Liver (tissue), 9 donors: ENCODE results near the gene IGF2R. TPM values are rescaled to one million over a fixed set of nuclear protein-coding genes. Genes with fewer than 3 reads are reported as not detected.

Experiments
- DNase-seq: peaks from one replicate; pipeline ENCODE4 v3.0.0-alpha.2; 2017; ENCODE audit warnings: low spot score
- H3K27ac ChIP-seq, 2 donors: one replicate each; pipeline ENCODE4 v1.7.0; 2013; ENCODE audit warnings: inconsistent platforms in 2 of 2, low read length in 2 of 2, control low read depth in 1 of 2, low read depth in 1 of 2, mild to moderate bottlenecking in 1 of 2
- H3K27me3 ChIP-seq, 4 donors: one replicate each; pipeline versions ENCODE4 v1.6.1 to v1.7.0; 2013; ENCODE audit warnings: low read length in 3 of 4, inconsistent platforms in 1 of 4, mild to moderate bottlenecking in 1 of 4, moderate library complexity in 1 of 4; ENCODE audit not compliant: control insufficient read depth in 4 of 4, insufficient read depth in 4 of 4
- H3K36me3 ChIP-seq, 4 donors: one replicate each; pipeline versions ENCODE4 v1.6.1 to v1.7.0; 2013; ENCODE audit warnings: low read length in 3 of 4, mild to moderate bottlenecking in 3 of 4, low read depth in 1 of 4, moderate library complexity in 1 of 4; ENCODE audit not compliant: control insufficient read depth in 4 of 4, insufficient read depth in 3 of 4
- H3K4me1 ChIP-seq, 4 donors: one replicate each; pipeline versions ENCODE4 v1.6.1 to v1.7.0; 2013; ENCODE audit warnings: low read length in 3 of 4, mild to moderate bottlenecking in 3 of 4, moderate library complexity in 1 of 4; ENCODE audit not compliant: control insufficient read depth in 4 of 4, insufficient read depth in 4 of 4
- H3K4me3 ChIP-seq, 3 donors: one replicate each; pipeline versions ENCODE4 v1.6.1 to v1.7.0; 2013; ENCODE audit warnings: low read length in 3 of 3, control low read depth in 1 of 3, low read depth in 1 of 3, mild to moderate bottlenecking in 1 of 3
- H3K9ac ChIP-seq, 2 donors: one replicate each; pipeline ENCODE4 v1.7.0; 2013; ENCODE audit warnings: low read length in 2 of 2, mild to moderate bottlenecking in 2 of 2, moderate library complexity in 2 of 2, control low read depth in 1 of 2, low read depth in 1 of 2
- H3K9me3 ChIP-seq, 4 donors: one replicate each; pipeline versions ENCODE4 v1.6.1 to v1.7.0; 2013; ENCODE audit warnings: low read length in 3 of 4; ENCODE audit not compliant: control insufficient read depth in 4 of 4
- ATF3 ChIP-seq: IDR thresholded peaks from 2 replicates; pipeline ENCODE4 v1.6.1; 2016; ENCODE audit warnings: antibody characterized with exemption
- CTCF ChIP-seq: fragments of 150-350 bp; IDR thresholded peaks from 2 replicates; pipeline ENCODE4 v1.5.1; 2017; ENCODE audit warnings: improper control_type of control experiment, low read depth, low read length; ENCODE audit not compliant: missing input control
- EGR1 ChIP-seq, 2 donors: IDR thresholded peaks; 2 replicates each; pipeline ENCODE4 v1.6.1; 2016 to 2018; ENCODE audit warnings: antibody characterized with exemption in 2 of 2, low read depth in 2 of 2
- FOXA1 ChIP-seq: IDR thresholded peaks from 2 replicates; pipeline ENCODE4 v1.6.1; 2016; ENCODE audit warnings: antibody characterized with exemption
- GABPA ChIP-seq, 2 donors: IDR thresholded peaks in 1 of 2; conservative IDR thresholded peaks in 1 of 2; 2 replicates each; pipeline ENCODE4 v1.6.1; 2016; ENCODE audit warnings: antibody characterized with exemption in 2 of 2, mild to moderate bottlenecking in 1 of 2, moderate library complexity in 1 of 2
- HNF4A ChIP-seq, 2 donors: conservative IDR thresholded peaks; 2 replicates each; pipeline ENCODE4 v1.6.1; 2016; ENCODE audit warnings: antibody characterized with exemption in 2 of 2, mild to moderate bottlenecking in 2 of 2
- HNF4G ChIP-seq: IDR thresholded peaks from 2 replicates; pipeline ENCODE4 v1.6.1; 2016; ENCODE audit warnings: antibody characterized with exemption
- JUND ChIP-seq, 2 donors: IDR thresholded peaks; 2 replicates each; pipeline ENCODE4 v1.6.1; 2016; ENCODE audit warnings: antibody characterized with exemption in 2 of 2
- NR2F2 ChIP-seq: IDR thresholded peaks from 2 replicates; pipeline ENCODE4 v1.6.1; 2016; ENCODE audit warnings: antibody characterized with exemption
- REST ChIP-seq: IDR thresholded peaks from 2 replicates; pipeline ENCODE4 v1.6.1; 2016; ENCODE audit warnings: antibody characterized with exemption, mild to moderate bottlenecking
- RXRA ChIP-seq, 2 donors: IDR thresholded peaks; 2 replicates each; pipeline ENCODE4 v1.6.1; 2017 to 2018; ENCODE audit warnings: antibody characterized with exemption in 2 of 2, mild to moderate bottlenecking in 1 of 2
- SP1 ChIP-seq: IDR thresholded peaks from 2 replicates; pipeline ENCODE4 v1.6.1; 2018; ENCODE audit warnings: antibody characterized with exemption, mild to moderate bottlenecking
- TAF1 ChIP-seq: conservative IDR thresholded peaks from 2 replicates; pipeline ENCODE4 v1.6.1; 2016; ENCODE audit warnings: antibody characterized with exemption, mild to moderate bottlenecking
- YY1 ChIP-seq: IDR thresholded peaks from 2 replicates; pipeline ENCODE4 v1.6.1; 2016; ENCODE audit warnings: antibody characterized with exemption, mild to moderate bottlenecking
- ZBTB33 ChIP-seq: IDR thresholded peaks from 2 replicates; pipeline ENCODE4 v1.6.1; 2016; ENCODE audit warnings: antibody characterized with exemption
- WGBS: extraction: QIAGEN DNeasy Blood & Tissue Kit; methylation state at CpG from one replicate; pipeline ENCODE4 v1.1.7; 2013; 5-methylcytosine and 5-hydroxymethylcytosine counted together
- polyA plus RNA-seq, 2 donors: library from polyadenylated mRNA; stranded (reverse) in 1 of 2; unstranded in 1 of 2; fragments of 200-250 nt in 1 of 2; fragments of >200 nt in 1 of 2; fragmentation: Nextera tagmentation in 1 of 2; extraction: Ambion mirVana in 1 of 2; gene quantifications; one replicate each; pipeline versions ENCODE4 v1.2.1 to v1.2.3, GENCODE V29; 2013 to 2015
- total RNA-seq, 2 donors: library from RNA; depleted of rRNA; stranded (reverse); fragments of >200 nt; gene quantifications; one replicate each; pipeline ENCODE4 v1.2.3, GENCODE V29; 2014
- donor health status: healthy.
- donor health status: healthy.
- donor health status: healthy.
- donor health status: healthy.
- donor health status: healthy.

Gene IGF2R
- total and polyA plus RNA-seq, 4 donors = 16.6 to 84.9 (median 45.7) TPM

GRCh38 chr6:160132297-160132637 lies 163.4 kb downstream of the IGF2R start:
- H3K4me3 ChIP-seq = no peak overlapping the region
- DNase-seq = no peak
- no peak overlapping the region for H3K9ac ChIP-seq
- H3K4me1 ChIP-seq = peaks cover 23 to 90% (median 59%) of the 10 kb centered on the region in 4 donors
- TF ChIP-seq JUND (IDR thresholded peaks at IDR 0.05) = no peak
- TF ChIP-seq CTCF = no peak
- no peak for TF ChIP-seq RXRA (IDR thresholded peaks at IDR 0.05)
- TF ChIP-seq GABPA (IDR thresholded peaks at IDR 0.05 in 1 of 2, conservative IDR thresholded peaks at IDR 0.05 in 1 of 2) = no peak
- TF ChIP-seq EGR1 (IDR thresholded peaks at IDR 0.05; ENCODE audit: low read depth in 2 of 2) = no peak
- TF ChIP-seq REST = no peak
- TF ChIP-seq ATF3 = no peak
- TF ChIP-seq TAF1 = no peak
- no peak for TF ChIP-seq ZBTB33
- TF ChIP-seq NR2F2 = no peak
- TF ChIP-seq HNF4A (conservative IDR thresholded peaks at IDR 0.05) = no peak
- TF ChIP-seq YY1 = no peak
- no peak for TF ChIP-seq HNF4G
- TF ChIP-seq SP1 = no peak
- TF ChIP-seq FOXA1 = no peak
- no peaks in the 10 kb centered on the region for H3K27me3 ChIP-seq
- WGBS = 81% methylated on average over 4 of the region's 4 CpGs
- H3K9me3 ChIP-seq = no peaks in the 10 kb centered on the region
- peak overlapping the region; percentile 46 to 68 for H3K27ac ChIP-seq
- H3K36me3 ChIP-seq = peaks cover 0 to 21% (median 2%) of the 10 kb centered on the region in 4 donors

- H3K9me3 ChIP-seq = no peaks in the 10 kb centered on the region
- TF ChIP-seq HNF4G = no peak
- no peak for TF ChIP-seq JUND (IDR thresholded peaks at IDR 0.05)
- no peak for TF ChIP-seq ZBTB33
- DNase-seq = no peak
- 80% methylated on average over 12 of the region's 12 CpGs for WGBS
- peak overlapping the region; percentile 46 to 68 for H3K27ac ChIP-seq
- peaks cover 27 to 91% (median 59%) of the 10 kb centered on the region in 4 donors for H3K4me1 ChIP-seq
- no peak overlapping the region for H3K4me3 ChIP-seq
- H3K9ac ChIP-seq = no peak overlapping the region
- no peaks in the 10 kb centered on the region for H3K27me3 ChIP-seq
- peaks cover 0 to 21% (median 2%) of the 10 kb centered on the region in 4 donors for H3K36me3 ChIP-seq
These were observed 164.0 kb downstream of the IGF2R start for GRCh38 chr6:160132776-160133338.
